Muscle layer of colon (tissue), 2 donors: ENCODE results near the gene CEP192.
"Not testable (repeated sequence)": the region's sequence is repeated elsewhere in the genome, so short reads cannot be mapped to it uniquely, and the experiment has no call there.

ENCODE experiments used
- H3K27ac ChIP-seq: one replicate; pipeline ENCODE4 v1.7.0; 2013; ENCODE audit warnings: low read depth, mild to moderate bottlenecking, low read length, moderate library complexity
- H3K27me3 ChIP-seq, 2 donors: one replicate each; pipeline ENCODE4 v1.7.0; 2013; ENCODE audit warnings: low read length in 2 of 2, mild to moderate bottlenecking in 2 of 2; ENCODE audit not compliant: insufficient read depth in 2 of 2, control insufficient read depth in 1 of 2
- H3K36me3 ChIP-seq: one replicate; pipeline ENCODE4 v1.7.0; 2013; ENCODE audit warnings: mild to moderate bottlenecking, low read length; ENCODE audit not compliant: insufficient read depth
- H3K4me1 ChIP-seq: one replicate; pipeline ENCODE4 v1.7.0; 2013; ENCODE audit warnings: mild to moderate bottlenecking, low read length; ENCODE audit not compliant: insufficient read depth
- H3K4me3 ChIP-seq, 2 donors: one replicate each; pipeline ENCODE4 v1.7.0; 2013; ENCODE audit warnings: low read length in 2 of 2, low read depth in 1 of 2, mild to moderate bottlenecking in 1 of 2, moderate library complexity in 1 of 2
- H3K9ac ChIP-seq: one replicate; pipeline ENCODE4 v1.7.0; 2013; ENCODE audit warnings: low read length
- H3K9me3 ChIP-seq: one replicate; pipeline ENCODE4 v1.7.0; 2013; ENCODE audit warnings: mild to moderate bottlenecking, low read length
- donor health status: abdominal sarcoma.
- donor health status: Adenocarcinoma of cecum.

The CEP192 gene

GRCh38 chr18:13078065-13078464 is 86.9 kb downstream of the CEP192 start:
- H3K27me3 ChIP-seq, H3K4me1 ChIP-seq, H3K4me3 ChIP-seq, H3K9me3 ChIP-seq, H3K27ac ChIP-seq, H3K9ac ChIP-seq: not testable (repeated sequence)
- H3K36me3 ChIP-seq = peaks cover 16% of the 10 kb centered on the region

- Histone ChIP-seq H3K27me3 (no peaks in the 10 kb centered on the region), H3K36me3 (peaks cover 4% of the 10 kb centered on the region), H3K9me3 (no peaks in the 10 kb centered on the region), H3K27ac (no peak overlapping the region), H3K4me1 (no peaks in the 10 kb centered on the region), H3K9ac (no peak overlapping the region), H3K4me3 (no peak overlapping the region)
These were observed 95.7 kb downstream of the CEP192 start for GRCh38 chr18:13086906-13087305.

- Histone ChIP-seq H3K36me3 (peaks cover 37% of the 10 kb centered on the region), H3K9ac (no peak overlapping the region)
These were observed 104.3 kb downstream of the CEP192 start for GRCh38 chr18:13095466-13095865.

GRCh38 chr18:13096232-13096631 is 105.1 kb downstream of the CEP192 start:
- Histone ChIP-seq H3K4me3 (no peak overlapping the region), H3K4me1 (no peaks in the 10 kb centered on the region), H3K9ac (no peak overlapping the region), H3K9me3 (no peaks in the 10 kb centered on the region), H3K36me3 (peaks cover 41% of the 10 kb centered on the region), H3K27me3 (no peaks in the 10 kb centered on the region), H3K27ac (no peak overlapping the region)

More at GRCh38 chr18:13095466-13095865, 104.3 kb downstream of the CEP192 start:
- Histone ChIP-seq H3K9me3 (no peaks in the 10 kb centered on the region), H3K27me3 (no peaks in the 10 kb centered on the region), H3K4me1 (no peaks in the 10 kb centered on the region), H3K27ac (no peak overlapping the region), H3K4me3 (no peak overlapping the region)

- no peaks in the 10 kb centered on the region for H3K4me1 ChIP-seq
- H3K9ac ChIP-seq = no peak overlapping the region
- no peak overlapping the region for H3K27ac ChIP-seq
- no peaks in the 10 kb centered on the region for H3K9me3 ChIP-seq
- H3K27me3 ChIP-seq = no peaks in the 10 kb centered on the region
- no peak overlapping the region for H3K4me3 ChIP-seq
- peaks cover 42% of the 10 kb centered on the region for H3K36me3 ChIP-seq
These were observed 105.6 kb downstream of the CEP192 start for GRCh38 chr18:13096719-13097118.

- not testable (repeated sequence) for H3K4me1 ChIP-seq, H3K27ac ChIP-seq, H3K4me3 ChIP-seq, H3K9ac ChIP-seq, H3K27me3 ChIP-seq, H3K9me3 ChIP-seq
- peaks cover 56% of the 10 kb centered on the region for H3K36me3 ChIP-seq
These were observed 106.9 kb downstream of the CEP192 start for GRCh38 chr18:13098104-13098503.

GRCh38 chr18:13099113-13099512 is 108.0 kb downstream of the CEP192 start:
- peaks cover 52% of the 10 kb centered on the region for H3K36me3 ChIP-seq
- H3K27ac ChIP-seq = no peak overlapping the region
- no peak overlapping the region for H3K4me3 ChIP-seq
- no peak overlapping the region for H3K9ac ChIP-seq
- no peaks in the 10 kb centered on the region for H3K9me3 ChIP-seq
- H3K4me1 ChIP-seq = no peaks in the 10 kb centered on the region
- no peaks in the 10 kb centered on the region for H3K27me3 ChIP-seq

GRCh38 chr18:13100942-13101658 is 109.9 kb downstream of the CEP192 start:
- Histone ChIP-seq H3K4me1 (no peaks in the 10 kb centered on the region), H3K27me3 (no peaks in the 10 kb centered on the region), H3K4me3 (no peak overlapping the region), H3K27ac (no peak overlapping the region), H3K36me3 (peaks cover 49% of the 10 kb centered on the region), H3K9ac (no peak overlapping the region), H3K9me3 (no peaks in the 10 kb centered on the region)

GRCh38 chr18:13101659-13102197 is 110.6 kb downstream of the CEP192 start:
- H3K9me3 ChIP-seq = no peaks in the 10 kb centered on the region
- no peak overlapping the region for H3K27ac ChIP-seq
- no peak overlapping the region for H3K4me3 ChIP-seq
- no peaks in the 10 kb centered on the region for H3K27me3 ChIP-seq
- no peaks in the 10 kb centered on the region for H3K4me1 ChIP-seq
- H3K36me3 ChIP-seq = peaks cover 47% of the 10 kb centered on the region
- H3K9ac ChIP-seq = no peak overlapping the region

GRCh38 chr18:13103366-13103765 is 112.2 kb downstream of the CEP192 start:
- Histone ChIP-seq H3K36me3 (peaks cover 44% of the 10 kb centered on the region), H3K27me3 (no peaks in the 10 kb centered on the region), H3K27ac (no peak overlapping the region), H3K9me3 (no peaks in the 10 kb centered on the region), H3K4me3 (no peak overlapping the region), H3K4me1 (no peaks in the 10 kb centered on the region), H3K9ac (no peak overlapping the region)

GRCh38 chr18:13105059-13105458 is 113.9 kb downstream of the CEP192 start:
- no peak overlapping the region for H3K4me3 ChIP-seq
- H3K4me1 ChIP-seq = no peaks in the 10 kb centered on the region
- H3K27me3 ChIP-seq = no peaks in the 10 kb centered on the region
- H3K36me3 ChIP-seq = peaks cover 44% of the 10 kb centered on the region
- no peaks in the 10 kb centered on the region for H3K9me3 ChIP-seq
- no peak overlapping the region for H3K9ac ChIP-seq
- H3K27ac ChIP-seq = no peak overlapping the region

GRCh38 chr18:13107074-13107473 is 115.9 kb downstream of the CEP192 start:
- H3K27me3 ChIP-seq = no peaks in the 10 kb centered on the region
- H3K27ac ChIP-seq = no peak overlapping the region
- no peaks in the 10 kb centered on the region for H3K9me3 ChIP-seq
- no peaks in the 10 kb centered on the region for H3K4me1 ChIP-seq
- H3K36me3 ChIP-seq = peaks cover 36% of the 10 kb centered on the region
- H3K9ac ChIP-seq = no peak overlapping the region
- no peak overlapping the region for H3K4me3 ChIP-seq
